LHCN-M2 (cell line): ENCODE data around the gene ABHD12B. TPM values are rescaled to one million over a fixed set of nuclear protein-coding genes. Genes with fewer than 3 reads are reported as not detected.

Experiments used
- DNase-seq: peaks from one replicate; pipeline ENCODE4 v3.0.0-alpha.2; 2012; ENCODE audit warnings: low read depth
- polyA plus RNA-seq: library from polyadenylated mRNA; unstranded; fragments of >200 nt; gene quantifications from one replicate; pipeline ENCODE4 v1.2.1, GENCODE V29; 2012; ENCODE audit warnings: missing spikeins
- total RNA-seq: library from RNA; depleted of rRNA; stranded (reverse); fragments of >200 nt; gene quantifications from 2 replicates; pipeline ENCODE4 v1.2.3, GENCODE V29; 2014; rRNA removed

Gene ABHD12B
- not detected in 2 replicates for total RNA-seq
- 0.04 TPM for polyA plus RNA-seq

GRCh38 chr14:50871914-50872732 lies at the start of gene ABHD12B:
Gene ABHD12B (plus strand): TSS chr14:50872053. CDS start chr14:50872175, 122 bp downstream.
- DNase-seq, result no peak

- DNase-seq, result no peak
Measured at GRCh38 chr14:50822501-50823042, 49.3 kb upstream of the ABHD12B start.

- peak; percentile 62 for DNase-seq
Measured at GRCh38 chr14:50823051-50823761, 48.6 kb upstream of the ABHD12B start.

GRCh38 chr14:50823762-50824636 lies 47.9 kb upstream of the ABHD12B start:
- no peak for DNase-seq

- no peak for DNase-seq
Measured at GRCh38 chr14:50825307-50825706, 46.5 kb upstream of the ABHD12B start.

- DNase-seq, result no peak
Measured at GRCh38 chr14:50826681-50827080, 45.2 kb upstream of the ABHD12B start.

GRCh38 chr14:50828721-50829488 lies 42.9 kb upstream of the ABHD12B start:
- DNase-seq, result no peak

GRCh38 chr14:50829489-50830043 lies 42.3 kb upstream of the ABHD12B start:
- no peak for DNase-seq

- peak; percentile 41 for DNase-seq
Measured at GRCh38 chr14:50830044-50830931, 41.6 kb upstream of the ABHD12B start.

GRCh38 chr14:50830932-50831725 lies 40.7 kb upstream of the ABHD12B start, which contains the start of gene NIN:
Gene NIN (minus strand): TSS chr14:50831162. CDS start chr14:50822056, 9,106 bp downstream.
- peak; percentile 73 for DNase-seq

GRCh38 chr14:50831726-50832168 lies 40.1 kb upstream of the ABHD12B start:
- DNase-seq, result no peak

GRCh38 chr14:50832935-50833630 lies 38.8 kb upstream of the ABHD12B start:
- DNase-seq, result no peak

- DNase-seq, result no peak
Measured at GRCh38 chr14:50834802-50835276, 37.0 kb upstream of the ABHD12B start.

GRCh38 chr14:50835280-50835679 lies 36.6 kb upstream of the ABHD12B start:
- no peak for DNase-seq

- DNase-seq, result peak; percentile 36
Measured at GRCh38 chr14:50836515-50836914, 35.3 kb upstream of the ABHD12B start.

GRCh38 chr14:50837271-50837670 lies 34.6 kb upstream of the ABHD12B start:
- DNase-seq, result no peak

GRCh38 chr14:50837850-50838470 lies 33.9 kb upstream of the ABHD12B start:
- DNase-seq, result no peak
